HCT116 (cell line): ENCODE results near the gene ERC2. TPM values are rescaled to one million over a fixed set of nuclear protein-coding genes. Genes with fewer than 3 reads are reported as not detected.

Experiments
- ATAC-seq: fragments of 200-7000 bp; cut with Tn5 transposase; 2 replicates; pipeline ENCODE4 v1.9.1; 2020; ENCODE audit warnings: mild to moderate bottlenecking, moderate library complexity
- BruUV-seq: library from RNA; stranded (reverse); fragments of 400-500 nt; replicated peaks from 2 replicates; lab custom pipeline; 2021; lab: Mats Ljungman, UMichigan
- CTCF ChIA-PET: fragments of 300-600 bp; sonication (Branson Sonifier 250); formaldehyde crosslinking; loops from one replicate; lab custom pipeline; 2021; ENCODE audit warnings: antibody characterized with exemption; lab: Charles Lee
- POLR2A ChIA-PET: fragments of 300-600, 350-600 bp; sonication (Branson Sonifier 250); formaldehyde crosslinking; loops from one replicate; lab custom pipeline; 2021; ENCODE audit warnings: antibody characterized with exemption; lab: Charles Lee
- RAD21 ChIA-PET, 2 experiments: fragments of 300-600 bp; sonication (Branson Sonifier 250); formaldehyde crosslinking; loops; one replicate each; lab custom pipeline; 2023; ENCODE audit warnings: low total read pairs in 2 of 2; ENCODE audit not compliant: uncharacterized antibody in 2 of 2, unreplicated experiment in 2 of 2, low non-redundant PET in 1 of 2; lab: Charles Lee
- DNase-seq: peaks from one replicate; pipeline ENCODE4 v3.0.0-alpha.2; 2010; ENCODE audit warnings: low read depth, low spot score
- H2AFZ ChIP-seq: fragments of 200-600 bp; shearing (Covaris generic), sonication (generic); 2 replicates; pipeline ENCODE4 v1.6.1; 2017; ENCODE audit warnings: low read depth, mixed run types, mixed read lengths, antibody characterized with exemption, low read length; ENCODE audit not compliant: poor library complexity, severe bottlenecking
- H3K27ac ChIP-seq: 2 replicates; pipeline ENCODE4 v1.5.1; 2012; ENCODE audit warnings: low read depth, low read length
- H3K27me3 ChIP-seq: fragments of 200-600 bp; sonication (generic); 2 replicates; pipeline ENCODE4 v1.6.1; 2016; ENCODE audit warnings: mixed run types, low read length, mixed read lengths; ENCODE audit not compliant: insufficient read depth
- H3K36me3 ChIP-seq, 2 experiments: fragments of 200-500 bp in 1 of 2; fragments of 200-600 bp in 1 of 2; sonication (Bioruptor generic) in 1 of 2; sonication (generic) in 1 of 2; 2 replicates each; pipeline versions ENCODE4 v1.5.1 to v1.6.1; 2014 to 2016; ENCODE audit warnings: low read length in 2 of 2, inconsistent platforms in 1 of 2, mixed read lengths in 1 of 2, mixed run types in 1 of 2; ENCODE audit not compliant: insufficient read depth in 2 of 2, control insufficient read depth in 1 of 2
- H3K4me1 ChIP-seq, 2 experiments: fragments of 200-600 bp in 1 of 2; sonication (generic) in 1 of 2; 2 replicates each; pipeline versions ENCODE4 v1.5.1 to v1.6.1; 2012 to 2017; ENCODE audit warnings: low read length in 2 of 2, inconsistent platforms in 1 of 2, mild to moderate bottlenecking in 1 of 2, mixed read lengths in 1 of 2, mixed run types in 1 of 2, moderate library complexity in 1 of 2; ENCODE audit not compliant: insufficient read depth in 2 of 2, control insufficient read depth in 1 of 2
- H3K4me2 ChIP-seq: fragments of 200-600 bp; sonication (generic); 2 replicates; pipeline ENCODE4 v1.6.1; 2017; ENCODE audit warnings: mixed run types, low read length, mixed read lengths
- H3K4me3 ChIP-seq, 2 experiments: fragments of 200-600 bp in 1 of 2; sonication (generic) in 1 of 2; replicated peaks in 1 of 2; 2 replicates each; pipeline ENCODE4 v1.5.1; 2011 to 2016; ENCODE audit warnings: low read length in 2 of 2, control low read depth in 1 of 2, low read depth in 1 of 2, mild to moderate bottlenecking in 1 of 2, mixed read lengths in 1 of 2, mixed run types in 1 of 2
- H3K79me2 ChIP-seq: fragments of 200-600 bp; sonication (generic); 2 replicates; pipeline ENCODE4 v1.6.1; 2017; ENCODE audit warnings: mild to moderate bottlenecking, mixed run types, low read length, moderate library complexity, mixed read lengths; ENCODE audit not compliant: insufficient read depth
- H3K9ac ChIP-seq: fragments of 200-600 bp; sonication (generic); 2 replicates; pipeline ENCODE4 v1.6.1; 2016; ENCODE audit warnings: low read length, mixed read lengths
- H3K9me2 ChIP-seq: fragments of 200-600 bp; sonication (generic), shearing (Covaris generic); 2 replicates; pipeline ENCODE4 v1.6.1; 2017; ENCODE audit warnings: mixed run types, mild to moderate bottlenecking, moderate library complexity; ENCODE audit not compliant: insufficient read depth
- H3K9me3 ChIP-seq, 2 experiments: fragments of 200-500 bp in 1 of 2; fragments of 200-600 bp in 1 of 2; sonication (Bioruptor generic) in 1 of 2; sonication (generic) in 1 of 2; 2 replicates each; pipeline ENCODE4 v1.6.1; 2014 to 2017; ENCODE audit warnings: low read length in 2 of 2, mixed read lengths in 2 of 2, inconsistent platforms in 1 of 2, low read depth in 1 of 2, mild to moderate bottlenecking in 1 of 2, mixed run types in 1 of 2, moderate library complexity in 1 of 2; ENCODE audit not compliant: control insufficient read depth in 1 of 2, insufficient read depth in 1 of 2
- H4K20me1 ChIP-seq: fragments of 200-600 bp; sonication (generic), shearing (Covaris generic); 2 replicates; pipeline ENCODE4 v1.6.1; 2017; ENCODE audit warnings: mixed run types, mild to moderate bottlenecking, moderate library complexity; ENCODE audit not compliant: insufficient read depth
- CBX3 ChIP-seq: IDR thresholded peaks from 2 replicates; pipeline ENCODE4 v1.6.1; 2012; ENCODE audit warnings: low read depth
- CEBPB ChIP-seq: IDR thresholded peaks from 2 replicates; pipeline ENCODE4 v1.6.1; 2012; ENCODE audit warnings: low read depth
- EGR1 ChIP-seq: IDR thresholded peaks from 2 replicates; pipeline ENCODE4 v1.6.1; 2012; ENCODE audit warnings: low read depth
- ELF1 ChIP-seq: IDR thresholded peaks from 2 replicates; pipeline ENCODE4 v1.6.1; 2012; ENCODE audit warnings: low read depth, borderline replicate concordance
- EZH2phosphoT487 ChIP-seq: fragments of 200-600 bp; IDR thresholded peaks from 2 replicates; pipeline ENCODE4 v1.6.1; 2018; ENCODE audit warnings: antibody characterized with exemption, borderline replicate concordance
- FOSL1 ChIP-seq: IDR thresholded peaks from 2 replicates; pipeline ENCODE4 v1.6.1; 2012; ENCODE audit warnings: low read depth
- JUND ChIP-seq: IDR thresholded peaks from 2 replicates; pipeline ENCODE4 v1.6.1; 2012
- MAX ChIP-seq: IDR thresholded peaks from 2 replicates; pipeline ENCODE4 v1.6.1; 2012
- POLR2AphosphoS5 ChIP-seq: IDR thresholded peaks from 2 replicates; pipeline ENCODE4 v1.6.1; 2011; ENCODE audit warnings: mild to moderate bottlenecking, low read depth, low read length, moderate library complexity
- RAD21 ChIP-seq: IDR thresholded peaks from 2 replicates; pipeline ENCODE4 v1.6.1; 2012; ENCODE audit warnings: low read depth, mild to moderate bottlenecking
- REST ChIP-seq: IDR thresholded peaks from 2 replicates; pipeline ENCODE4 v1.6.1; 2012; ENCODE audit warnings: low read depth
- SIN3A ChIP-seq: IDR thresholded peaks from 2 replicates; pipeline ENCODE4 v1.6.1; 2012; ENCODE audit warnings: low read depth
- SP1 ChIP-seq: IDR thresholded peaks from 2 replicates; pipeline ENCODE4 v1.6.1; 2012; ENCODE audit warnings: low read depth
- SRF ChIP-seq: IDR thresholded peaks from 2 replicates; pipeline ENCODE4 v1.6.1; 2012; ENCODE audit warnings: low read depth
- TCF7L2 ChIP-seq: IDR thresholded peaks from 2 replicates; pipeline ENCODE4 v1.7.0; 2011; ENCODE audit warnings: borderline replicate concordance, inconsistent platforms; ENCODE audit not compliant: insufficient read depth, insufficient read length; ENCODE audit errors: extremely low read depth
- YY1 ChIP-seq: IDR thresholded peaks from 2 replicates; pipeline ENCODE4 v1.6.1; 2011; ENCODE audit warnings: low read length, low read depth, moderate library complexity, mild to moderate bottlenecking; ENCODE audit not compliant: insufficient replicate concordance; ENCODE audit errors: extremely low read depth
- ZBTB33 ChIP-seq: IDR thresholded peaks from 2 replicates; pipeline ENCODE4 v1.6.1; 2011; ENCODE audit warnings: mild to moderate bottlenecking, low read length, moderate library complexity; ENCODE audit not compliant: insufficient replicate concordance; ENCODE audit errors: extremely low read depth
- ZFX ChIP-seq: fragments of 450-650 bp; IDR thresholded peaks from 2 replicates; pipeline ENCODE4 v1.6.1; 2017
- intact Hi-C: fragments of 100-400 bp; cut with micrococcal nuclease; formaldehyde crosslinking; loops from 2 replicates; pipeline ENCODE4 v1.10.0; 2022
- total RNA-seq: library from RNA; stranded (reverse); gene quantifications from one replicate; pipeline ENCODE4 v1.2.1, GENCODE V29; 2021; ENCODE audit not compliant: unreplicated experiment
- TF ChIP-seq, protein P1 (sequence below), 3 experiments: fragments of 200-600 bp in 1 of 3; sonication (generic) in 1 of 3; IDR thresholded peaks in 2 of 3; conservative IDR thresholded peaks in 1 of 3; 2 replicates each; pipeline ENCODE4 v1.5.1; 2012 to 2017; ENCODE audit warnings: low read depth in 2 of 3, low read length in 2 of 3, antibody characterized with exemption in 1 of 3, borderline replicate concordance in 1 of 3, control low read depth in 1 of 3, mild to moderate bottlenecking in 1 of 3, mixed read lengths in 1 of 3, mixed run types in 1 of 3, moderate library complexity in 1 of 3; ENCODE audit not compliant: insufficient read depth in 1 of 3
- TF ChIP-seq, protein P2 (sequence below): IDR thresholded peaks from 2 replicates; pipeline ENCODE4 v1.6.1; 2012

The ERC2 gene
- total RNA-seq, 1 experiment from 2014 or later, result not detected

DNA sequence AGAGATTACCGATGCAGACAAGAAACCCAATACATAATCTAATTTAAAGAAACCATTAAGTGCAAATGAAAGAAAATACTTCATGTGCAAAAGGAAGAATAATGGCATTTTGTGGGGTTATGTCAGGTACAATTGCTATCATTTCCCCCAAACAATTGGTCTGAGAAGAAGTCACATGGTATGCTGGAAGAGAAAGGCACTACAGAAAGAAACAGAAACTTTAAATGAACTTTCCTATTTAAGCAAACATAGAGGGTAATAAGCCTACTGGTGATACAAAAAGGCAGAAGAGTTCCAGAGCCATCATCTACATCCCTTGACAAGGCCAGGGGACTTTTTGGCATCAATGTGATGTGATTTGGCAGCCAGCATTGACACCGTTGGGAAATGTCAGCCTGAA, 678.8 kb downstream of the ERC2 start:
- H3K36me3 ChIP-seq, result no peaks in the 10 kb centered on the region
- no peaks in the 10 kb centered on the region; a peak in 2 of 4 replicates for H3K9me3 ChIP-seq
- H3K4me1 ChIP-seq, result no peaks in the 10 kb centered on the region
- DNase-seq (no peak), ATAC-seq (no peak)
- no peak overlapping the region for H3K4me2 ChIP-seq
- ChIA-PET RAD21 (no interaction called here), POLR2A (no interaction called here), CTCF (no interaction called here)
- H4K20me1 ChIP-seq, result no peaks in the 10 kb centered on the region
- H3K4me3 ChIP-seq, result no peak overlapping the region
- intact Hi-C loops, result no loop called here
- H2AFZ ChIP-seq, result no peak overlapping the region
- no peak overlapping the region for H3K27ac ChIP-seq
- TF ChIP-seq FOSL1, result no peak
- TF ChIP-seq EZH2phosphoT487, result no peak
- TF ChIP-seq YY1, result no peak
- TF ChIP-seq EGR1, result no peak
- TF ChIP-seq, protein P1, sequence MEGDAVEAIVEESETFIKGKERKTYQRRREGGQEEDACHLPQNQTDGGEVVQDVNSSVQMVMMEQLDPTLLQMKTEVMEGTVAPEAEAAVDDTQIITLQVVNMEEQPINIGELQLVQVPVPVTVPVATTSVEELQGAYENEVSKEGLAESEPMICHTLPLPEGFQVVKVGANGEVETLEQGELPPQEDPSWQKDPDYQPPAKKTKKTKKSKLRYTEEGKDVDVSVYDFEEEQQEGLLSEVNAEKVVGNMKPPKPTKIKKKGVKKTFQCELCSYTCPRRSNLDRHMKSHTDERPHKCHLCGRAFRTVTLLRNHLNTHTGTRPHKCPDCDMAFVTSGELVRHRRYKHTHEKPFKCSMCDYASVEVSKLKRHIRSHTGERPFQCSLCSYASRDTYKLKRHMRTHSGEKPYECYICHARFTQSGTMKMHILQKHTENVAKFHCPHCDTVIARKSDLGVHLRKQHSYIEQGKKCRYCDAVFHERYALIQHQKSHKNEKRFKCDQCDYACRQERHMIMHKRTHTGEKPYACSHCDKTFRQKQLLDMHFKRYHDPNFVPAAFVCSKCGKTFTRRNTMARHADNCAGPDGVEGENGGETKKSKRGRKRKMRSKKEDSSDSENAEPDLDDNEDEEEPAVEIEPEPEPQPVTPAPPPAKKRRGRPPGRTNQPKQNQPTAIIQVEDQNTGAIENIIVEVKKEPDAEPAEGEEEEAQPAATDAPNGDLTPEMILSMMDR (IDR thresholded peaks at IDR 0.05 in 2 of 3, conservative IDR thresholded peaks at IDR 0.05 in 1 of 3; ENCODE audit: borderline replicate concordance in 1 of 3, insufficient read depth in 1 of 3, low read depth in 2 of 3, low read length in 2 of 3), result no peak
- no peak for TF ChIP-seq RAD21
- no peak for TF ChIP-seq ZFX
- no peak for TF ChIP-seq SP1
- no peak for TF ChIP-seq MAX
- TF ChIP-seq, protein P2, sequence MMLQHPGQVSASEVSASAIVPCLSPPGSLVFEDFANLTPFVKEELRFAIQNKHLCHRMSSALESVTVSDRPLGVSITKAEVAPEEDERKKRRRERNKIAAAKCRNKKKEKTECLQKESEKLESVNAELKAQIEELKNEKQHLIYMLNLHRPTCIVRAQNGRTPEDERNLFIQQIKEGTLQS, result no peak
- TF ChIP-seq ZBTB33, result no peak
- TF ChIP-seq CEBPB, result no peak
- no peak for TF ChIP-seq CBX3
- TF ChIP-seq REST, result no peak
- TF ChIP-seq POLR2AphosphoS5, result no peak
- TF ChIP-seq ELF1, result no peak
- no peak for TF ChIP-seq SIN3A
- no peak for TF ChIP-seq SRF
- TF ChIP-seq TCF7L2, result no peak
- TF ChIP-seq JUND, result no peak
- no TSS peak for BruUV-seq
- no peaks in the 10 kb centered on the region for H3K27me3 ChIP-seq
- H3K9me2 ChIP-seq, result no peaks in the 10 kb centered on the region
- no peak overlapping the region for H3K9ac ChIP-seq
- no peaks in the 10 kb centered on the region for H3K79me2 ChIP-seq
